ENCODE data around the gene PTPRH.

DNA sequence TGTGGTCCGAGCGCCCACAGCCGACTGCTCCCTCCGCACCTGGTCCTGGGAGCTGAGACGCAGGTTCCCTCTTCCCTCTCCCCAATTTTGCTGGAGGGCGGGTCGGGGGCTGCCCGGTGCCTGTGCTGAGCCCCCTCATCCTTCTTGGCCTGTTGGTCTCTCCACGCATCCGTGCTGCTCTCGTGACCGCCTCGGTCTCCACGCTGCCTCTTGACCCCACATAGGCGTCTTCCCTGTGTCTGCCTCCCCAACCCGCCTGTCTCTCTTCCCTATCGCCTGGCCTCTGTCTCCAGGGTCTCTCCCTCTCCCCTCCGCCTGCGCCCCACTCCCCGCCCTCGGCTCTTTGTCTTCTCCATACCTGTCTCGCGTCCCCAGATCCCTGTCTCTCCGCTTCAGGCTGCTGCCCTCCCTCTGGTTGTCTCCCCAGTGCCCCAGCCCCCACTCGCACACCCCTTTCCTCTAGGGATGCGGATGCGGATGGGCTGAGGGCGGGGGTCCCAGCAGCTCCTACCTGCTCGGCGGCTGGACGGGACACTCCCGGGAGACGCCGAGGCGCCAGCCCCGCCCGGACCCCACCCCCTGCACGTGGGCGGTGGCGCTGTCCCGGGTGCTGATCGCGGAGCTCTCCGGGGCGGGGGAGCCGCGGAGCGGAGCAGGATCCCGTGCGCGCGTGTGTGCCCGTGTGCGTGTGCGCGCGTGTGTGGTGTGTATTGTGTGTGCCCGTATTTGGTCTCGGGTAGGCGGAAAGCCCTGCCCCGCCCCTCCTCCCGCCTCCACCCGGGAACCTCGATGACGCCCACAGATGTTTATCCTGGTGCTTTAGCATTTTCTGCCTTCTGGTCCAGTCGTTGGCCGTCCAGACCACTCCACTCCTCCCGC, 29.5 kb downstream of the PTPRH start, which contains the start of gene SYT5:
- TF ChIP-seq EP300 (IDR thresholded peaks at IDR 0.05; ENCODE audit: borderline replicate concordance), result no peak
- TF ChIP-seq ZBTB7A (IDR thresholded peaks at IDR 0.05; ENCODE audit: low read depth), result no peak
- no peak for TF ChIP-seq TEAD4 (IDR thresholded peaks at IDR 0.05)
- TF ChIP-seq CEBPB (IDR thresholded peaks at IDR 0.05), result no peak
- no peak for TF ChIP-seq FOXM1 (IDR thresholded peaks at IDR 0.05; ENCODE audit: borderline replicate concordance, low read depth)
- TF ChIP-seq, protein P1, sequence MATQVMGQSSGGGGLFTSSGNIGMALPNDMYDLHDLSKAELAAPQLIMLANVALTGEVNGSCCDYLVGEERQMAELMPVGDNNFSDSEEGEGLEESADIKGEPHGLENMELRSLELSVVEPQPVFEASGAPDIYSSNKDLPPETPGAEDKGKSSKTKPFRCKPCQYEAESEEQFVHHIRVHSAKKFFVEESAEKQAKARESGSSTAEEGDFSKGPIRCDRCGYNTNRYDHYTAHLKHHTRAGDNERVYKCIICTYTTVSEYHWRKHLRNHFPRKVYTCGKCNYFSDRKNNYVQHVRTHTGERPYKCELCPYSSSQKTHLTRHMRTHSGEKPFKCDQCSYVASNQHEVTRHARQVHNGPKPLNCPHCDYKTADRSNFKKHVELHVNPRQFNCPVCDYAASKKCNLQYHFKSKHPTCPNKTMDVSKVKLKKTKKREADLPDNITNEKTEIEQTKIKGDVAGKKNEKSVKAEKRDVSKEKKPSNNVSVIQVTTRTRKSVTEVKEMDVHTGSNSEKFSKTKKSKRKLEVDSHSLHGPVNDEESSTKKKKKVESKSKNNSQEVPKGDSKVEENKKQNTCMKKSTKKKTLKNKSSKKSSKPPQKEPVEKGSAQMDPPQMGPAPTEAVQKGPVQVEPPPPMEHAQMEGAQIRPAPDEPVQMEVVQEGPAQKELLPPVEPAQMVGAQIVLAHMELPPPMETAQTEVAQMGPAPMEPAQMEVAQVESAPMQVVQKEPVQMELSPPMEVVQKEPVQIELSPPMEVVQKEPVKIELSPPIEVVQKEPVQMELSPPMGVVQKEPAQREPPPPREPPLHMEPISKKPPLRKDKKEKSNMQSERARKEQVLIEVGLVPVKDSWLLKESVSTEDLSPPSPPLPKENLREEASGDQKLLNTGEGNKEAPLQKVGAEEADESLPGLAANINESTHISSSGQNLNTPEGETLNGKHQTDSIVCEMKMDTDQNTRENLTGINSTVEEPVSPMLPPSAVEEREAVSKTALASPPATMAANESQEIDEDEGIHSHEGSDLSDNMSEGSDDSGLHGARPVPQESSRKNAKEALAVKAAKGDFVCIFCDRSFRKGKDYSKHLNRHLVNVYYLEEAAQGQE (IDR thresholded peaks at IDR 0.05; ENCODE audit: low read depth), result peak; percentile 97
- no peak for TF ChIP-seq YY1 (IDR thresholded peaks at IDR 0.05; ENCODE audit: low read depth)
- no peak for TF ChIP-seq RAD21 (IDR thresholded peaks at IDR 0.05; ENCODE audit: low read depth)
- TF ChIP-seq, protein P2, sequence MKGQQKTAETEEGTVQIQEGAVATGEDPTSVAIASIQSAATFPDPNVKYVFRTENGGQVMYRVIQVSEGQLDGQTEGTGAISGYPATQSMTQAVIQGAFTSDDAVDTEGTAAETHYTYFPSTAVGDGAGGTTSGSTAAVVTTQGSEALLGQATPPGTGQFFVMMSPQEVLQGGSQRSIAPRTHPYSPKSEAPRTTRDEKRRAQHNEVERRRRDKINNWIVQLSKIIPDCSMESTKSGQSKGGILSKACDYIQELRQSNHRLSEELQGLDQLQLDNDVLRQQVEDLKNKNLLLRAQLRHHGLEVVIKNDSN (IDR thresholded peaks at IDR 0.05), result peak; percentile 90
- TF ChIP-seq TCF12 (IDR thresholded peaks at IDR 0.05; ENCODE audit: low read depth), result no peak; the same call in 1 of the 2 replicates
- no peak for TF ChIP-seq CREB1 (IDR thresholded peaks at IDR 0.05; ENCODE audit: low read depth)
- peak; percentile 100 for TF ChIP-seq EGR1 (IDR thresholded peaks at IDR 0.05)
